NB4 (cell line): ENCODE results near the gene SDSL.

Experiments
- DNase-seq: peaks from one replicate; pipeline ENCODE4 v3.0.0; 2010; ENCODE audit warnings: low read depth
- H3K4me3 ChIP-seq: one replicate; pipeline ENCODE4 v1.5.1; 2011; ENCODE audit warnings: mild to moderate bottlenecking, low read depth, low read length, moderate library complexity
- CTCF ChIP-seq: IDR thresholded peaks from one replicate; pipeline ENCODE4 v1.5.1; 2012; ENCODE audit warnings: low read depth, low read length
- MAX ChIP-seq: IDR thresholded peaks from 2 replicates; pipeline ENCODE4 v1.6.1; 2011; ENCODE audit warnings: low read depth, low read length
- MYC ChIP-seq: IDR thresholded peaks from 2 replicates; pipeline ENCODE4 v1.6.1; 2011; ENCODE audit warnings: low read depth, low read length
- POLR2A ChIP-seq: IDR thresholded peaks from 2 replicates; pipeline ENCODE4 v1.6.1; 2011; ENCODE audit warnings: mild to moderate bottlenecking; ENCODE audit not compliant: insufficient read length; ENCODE audit errors: extremely low read depth

The SDSL gene

GRCh38 chr12:113402586-113403260 is 19.5 kb upstream of the SDSL start:
- no peak for DNase-seq
- H3K4me3 ChIP-seq, result no peak overlapping the region
- TF ChIP-seq MYC (no peak), POLR2A (no peak), MAX (no peak), CTCF (no peak)

GRCh38 chr12:113403435-113404415 is 18.5 kb upstream of the SDSL start, which contains the start of gene SDS:
SDS (minus strand) TSS chr12:113403887; CDS start chr12:113399708, 4,179 bp downstream.
- no peak for TF ChIP-seq CTCF
- TF ChIP-seq POLR2A, result no peak
- no peak for TF ChIP-seq MYC
- no peak for TF ChIP-seq MAX
- peak within 1 kb of the TSS; percentile 12 for H3K4me3 ChIP-seq
- DNase-seq, result peak; percentile 83

GRCh38 chr12:113405694-113406093 is 16.5 kb upstream of the SDSL start:
- DNase-seq, result no peak
- TF ChIP-seq POLR2A, result no peak
- no peak for TF ChIP-seq MAX
- no peak for TF ChIP-seq CTCF
- no peak for TF ChIP-seq MYC
- no peak overlapping the region for H3K4me3 ChIP-seq

GRCh38 chr12:113407931-113408600 is 14.1 kb upstream of the SDSL start:
- peak; percentile 56 for DNase-seq
- no peak overlapping the region for H3K4me3 ChIP-seq
- TF ChIP-seq CTCF (no peak), POLR2A (no peak), MYC (no peak), MAX (no peak)

GRCh38 chr12:113408756-113409298 is 13.4 kb upstream of the SDSL start:
- DNase-seq, result no peak
- H3K4me3 ChIP-seq, result no peak overlapping the region
- no peak for TF ChIP-seq POLR2A
- no peak for TF ChIP-seq MAX
- no peak for TF ChIP-seq MYC
- TF ChIP-seq CTCF, result no peak
